SK-N-SH (cell line): ENCODE measurements around the gene HSPBP1.

ENCODE experiments used
- CHD2 ChIP-seq: fragments of 150-350 bp; IDR thresholded peaks from 2 replicates; pipeline ENCODE4 v1.6.1; 2018; ENCODE audit warnings: low read length; ENCODE audit not compliant: partially characterized antibody
- CTCF ChIP-seq: fragments of 200-600 bp; sonication (generic); IDR thresholded peaks from 2 replicates; pipeline ENCODE4 v1.6.1; 2017; ENCODE audit warnings: antibody characterized with exemption, mild to moderate bottlenecking, moderate library complexity
- EZH2phosphoT487 ChIP-seq: fragments of 200-600 bp; sonication (generic); IDR thresholded peaks from 2 replicates; pipeline ENCODE4 v1.6.1; 2017; ENCODE audit warnings: low read depth, mixed run types, mild to moderate bottlenecking, antibody characterized with exemption, moderate library complexity, borderline replicate concordance
- NFIC ChIP-seq: IDR thresholded peaks from 2 replicates; pipeline ENCODE4 v1.4.0; 2012; ENCODE audit warnings: borderline replicate concordance
- POLR2AphosphoS5 ChIP-seq: IDR thresholded peaks from 2 replicates; pipeline ENCODE4 v1.6.1; 2012; ENCODE audit warnings: low read depth, low read length
- RFX5 ChIP-seq: IDR thresholded peaks from 2 replicates; pipeline ENCODE4 v1.6.1; 2012; ENCODE audit warnings: mild to moderate bottlenecking, improper control_type of control experiment, low read length

GRCh38 chr19:55325172-55325571, 45.3 kb upstream of the HSPBP1 start, which contains the start of gene TMEM150B:
- TF ChIP-seq CTCF, result no peak
- TF ChIP-seq NFIC, result no peak
- no peak for TF ChIP-seq EZH2phosphoT487
- no peak for TF ChIP-seq RFX5
- TF ChIP-seq CHD2, result no peak
- no peak for TF ChIP-seq POLR2AphosphoS5
